Activated naive CD4-positive, alpha-beta T cell treated with anti-CD3 and anti-CD28 coated beads, Interleukin-2, amount 10 ng/mL, durations not matched to agents 7 days and 5 days (primary cell): ENCODE data around the gene ADGRE2.

ENCODE experiments used
- CTCF ChIA-PET: fragments of 350-600 bp; sonication (Branson Sonifier 250); formaldehyde crosslinking; loops from one replicate; lab custom pipeline; 2021; ENCODE audit warnings: antibody characterized with exemption; lab: Charles Lee
- DNase-seq: peaks from one replicate; pipeline ENCODE4 v3.0.0-alpha.2; 2020
- H3K27ac Mint-ChIP-seq: one replicate; pipeline ENCODE4 v1.8.0; 2021; ENCODE audit warnings: mild to moderate bottlenecking, moderate library complexity, mixed read lengths
- H3K27me3 Mint-ChIP-seq: one replicate; pipeline ENCODE4 v1.8.0; 2021; ENCODE audit warnings: mild to moderate bottlenecking, mixed read lengths
- H3K36me3 Mint-ChIP-seq: one replicate; pipeline ENCODE4 v1.8.0; 2021; ENCODE audit warnings: mixed read lengths
- H3K4me1 Mint-ChIP-seq: one replicate; pipeline ENCODE4 v1.8.0; 2021; ENCODE audit warnings: mixed read lengths
- H3K4me3 Mint-ChIP-seq: one replicate; pipeline ENCODE4 v1.8.0; 2021; ENCODE audit warnings: mild to moderate bottlenecking, moderate library complexity, mixed read lengths
- H3K9me3 Mint-ChIP-seq: one replicate; pipeline ENCODE4 v1.8.0; 2021; ENCODE audit warnings: mixed read lengths

Gene ADGRE2

DNA sequence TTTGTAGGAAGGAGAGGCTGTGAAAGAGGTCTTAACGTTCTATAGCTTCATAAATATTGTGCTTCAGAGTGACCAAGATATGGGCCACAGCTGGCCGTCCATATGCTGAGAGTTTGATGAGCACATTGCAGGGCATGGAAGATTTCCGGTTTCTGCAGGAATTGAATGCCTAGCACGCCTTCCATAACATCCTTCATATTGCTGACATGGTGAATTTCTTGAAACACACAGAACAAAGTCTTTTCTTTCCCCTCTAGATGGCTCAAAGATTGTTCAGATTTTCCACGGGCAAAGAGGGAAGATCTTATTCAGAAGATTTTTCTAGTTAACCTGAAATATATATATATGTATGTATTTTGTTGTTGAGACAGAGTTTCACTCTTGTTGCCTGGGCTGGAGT, 42.4 kb downstream of the ADGRE2 start:
- CTCF ChIA-PET: no interaction called here
- Mint-ChIP-seq H3K27ac (no peak overlapping the region), H3K36me3 (no peaks in the 10 kb centered on the region), H3K27me3 (peaks cover 4% of the 10 kb centered on the region), H3K9me3 (peaks cover 2% of the 10 kb centered on the region), H3K4me1 (no peaks in the 10 kb centered on the region), H3K4me3 (no peak overlapping the region)
- DNase-seq: no peak

DNA sequence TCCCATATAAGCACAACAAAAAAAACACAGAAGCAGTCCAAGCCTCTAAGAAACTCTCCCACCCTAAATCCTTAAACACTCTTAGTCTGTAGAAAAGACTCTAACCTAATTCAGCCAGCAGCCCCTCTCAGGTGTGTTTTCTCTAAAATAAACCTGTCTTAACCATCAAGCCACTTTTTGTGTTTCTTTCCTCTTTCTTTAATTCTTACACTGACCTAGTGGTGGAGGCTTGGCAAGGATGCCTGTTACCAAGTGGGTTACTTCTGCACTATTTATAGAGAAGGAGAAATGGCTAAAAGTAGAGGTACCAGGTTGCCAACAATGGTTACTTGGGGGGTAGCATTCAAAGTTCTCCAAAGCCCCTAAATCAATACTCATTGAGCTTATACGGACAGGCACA, 44.8 kb downstream of the ADGRE2 start:
- Mint-ChIP-seq H3K4me1 (no peaks in the 10 kb centered on the region), H3K4me3 (no peak overlapping the region), H3K9me3 (peaks cover 9% of the 10 kb centered on the region), H3K27me3 (peaks cover 8% of the 10 kb centered on the region), H3K36me3 (no peaks in the 10 kb centered on the region), H3K27ac (no peak overlapping the region)
- DNase-seq: no peak
- CTCF ChIA-PET: no interaction called here

DNA sequence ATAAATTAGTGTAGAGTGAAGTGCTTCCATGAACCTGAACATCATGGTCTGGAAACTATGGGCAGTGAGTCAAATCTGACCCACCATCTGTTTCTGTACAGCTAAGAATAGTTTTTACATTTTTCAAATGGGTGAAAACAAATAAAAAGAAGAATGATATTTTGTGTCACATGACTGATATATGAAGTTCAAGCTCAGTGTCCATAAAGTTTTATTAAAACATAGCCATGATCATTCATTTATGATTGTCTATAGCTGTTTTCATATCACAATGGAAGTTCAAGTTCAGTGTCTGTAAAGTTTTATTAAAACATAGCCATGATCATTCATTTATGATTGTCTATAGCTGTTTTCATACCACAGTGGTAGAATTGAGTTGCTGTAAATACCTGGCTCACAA, 45.9 kb downstream of the ADGRE2 start:
- Mint-ChIP-seq H3K9me3 (peaks cover 16% of the 10 kb centered on the region), H3K27me3 (peaks cover 8% of the 10 kb centered on the region), H3K27ac (no peak overlapping the region), H3K4me1 (no peaks in the 10 kb centered on the region), H3K36me3 (peaks cover 1% of the 10 kb centered on the region), H3K4me3 (no peak overlapping the region)
- no peak for DNase-seq
- CTCF ChIA-PET: no interaction called here

DNA sequence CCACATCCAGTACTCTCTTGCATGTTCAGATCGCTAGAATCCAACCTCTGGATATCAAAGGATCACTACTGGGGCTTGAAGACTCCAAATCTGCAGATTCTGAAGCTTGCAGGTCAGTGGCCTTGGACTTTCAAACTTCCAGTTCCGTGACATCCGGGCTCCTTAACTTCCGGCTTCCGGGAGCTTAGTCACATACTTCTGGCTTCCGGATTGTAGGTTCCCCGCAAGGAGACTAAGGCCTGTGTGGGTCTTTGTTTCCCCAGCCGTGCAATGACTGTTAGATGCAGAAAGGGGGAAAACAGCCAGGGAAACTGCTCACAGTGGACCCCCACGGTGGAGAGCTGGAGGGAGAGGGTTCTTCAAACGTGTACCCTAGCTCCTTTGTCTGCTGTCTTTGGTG, 47.2 kb downstream of the ADGRE2 start:
- peaks cover 8% of the 10 kb centered on the region for H3K27me3 Mint-ChIP-seq
- no peak overlapping the region for H3K4me3 Mint-ChIP-seq
- H3K36me3 Mint-ChIP-seq: peaks cover 1% of the 10 kb centered on the region
- no peak for DNase-seq
- no peaks in the 10 kb centered on the region for H3K4me1 Mint-ChIP-seq
- CTCF ChIA-PET: no interaction called here
- H3K27ac Mint-ChIP-seq: no peak overlapping the region
- peaks cover 26% of the 10 kb centered on the region for H3K9me3 Mint-ChIP-seq

DNA sequence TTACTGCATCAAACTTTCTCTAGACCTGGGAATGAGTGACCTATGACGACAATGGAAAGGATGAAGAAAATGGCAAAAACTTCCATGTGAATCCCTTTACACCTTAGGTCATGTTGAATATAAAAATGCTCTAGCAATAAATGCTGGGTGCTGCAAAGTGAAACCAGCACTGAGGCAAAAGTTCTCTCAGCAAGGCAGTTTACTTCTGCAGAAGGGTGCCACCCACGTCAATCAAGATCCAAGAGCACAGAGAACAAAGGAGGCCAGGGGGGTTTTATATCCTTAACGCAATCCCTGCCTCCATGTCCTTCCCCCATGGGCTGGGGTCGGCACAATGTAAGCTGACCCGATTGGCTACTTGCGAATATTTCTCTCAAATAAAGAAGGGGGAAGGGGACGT, 49.8 kb downstream of the ADGRE2 start:
- no peak for DNase-seq
- H3K36me3 Mint-ChIP-seq: peaks cover 1% of the 10 kb centered on the region
- peaks cover 8% of the 10 kb centered on the region for H3K27me3 Mint-ChIP-seq
- H3K4me3 Mint-ChIP-seq: no peak overlapping the region
- no peaks in the 10 kb centered on the region for H3K4me1 Mint-ChIP-seq
- peaks cover 41% of the 10 kb centered on the region for H3K9me3 Mint-ChIP-seq
- no peak overlapping the region for H3K27ac Mint-ChIP-seq
- CTCF ChIA-PET: no interaction called here

DNA sequence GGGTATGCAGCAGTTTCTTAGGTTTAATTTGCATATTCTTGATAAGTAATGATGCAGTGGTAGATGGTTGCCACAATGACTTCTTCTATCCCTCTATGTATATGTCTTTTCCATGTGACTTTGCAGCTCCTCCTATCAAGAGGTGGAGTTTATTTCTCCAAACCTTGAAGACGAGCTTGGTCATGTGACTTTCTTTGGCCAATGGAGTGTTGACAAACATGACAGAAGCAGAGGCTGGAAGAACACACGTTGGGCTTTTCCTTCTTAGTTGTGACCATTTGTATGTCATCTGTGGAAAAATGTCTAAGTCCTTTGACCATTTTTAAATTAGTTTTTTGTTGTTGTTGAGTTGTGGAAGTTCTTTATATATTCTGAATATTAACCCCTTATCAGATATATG, 56.2 kb downstream of the ADGRE2 start:
- no peak overlapping the region for H3K27ac Mint-ChIP-seq
- H3K9me3 Mint-ChIP-seq: peaks cover 74% of the 10 kb centered on the region
- H3K4me3 Mint-ChIP-seq: no peak overlapping the region
- H3K36me3 Mint-ChIP-seq: peaks cover 36% of the 10 kb centered on the region
- no peaks in the 10 kb centered on the region for H3K4me1 Mint-ChIP-seq
- DNase-seq: no peak
- H3K27me3 Mint-ChIP-seq: no peaks in the 10 kb centered on the region
- CTCF ChIA-PET: no interaction called here

DNA sequence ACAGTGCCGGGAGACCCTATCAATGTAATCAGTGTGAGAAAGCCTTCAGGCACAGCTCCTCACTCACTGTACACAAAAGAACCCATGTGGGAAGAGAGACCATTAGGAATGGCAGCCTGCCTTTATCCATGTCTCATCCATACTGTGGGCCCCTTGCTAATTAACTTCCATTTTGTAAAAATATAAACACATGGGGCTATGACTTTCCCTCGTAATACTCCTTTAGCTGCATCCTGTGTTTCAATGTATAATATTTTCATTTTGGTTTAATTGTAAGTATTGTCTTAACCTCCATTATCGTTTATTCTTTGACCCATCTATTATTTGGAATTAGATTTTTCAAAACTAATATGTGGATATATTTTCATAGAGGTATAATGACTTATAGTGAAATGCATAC, 59.2 kb downstream of the ADGRE2 start:
- H3K27me3 Mint-ChIP-seq: no peaks in the 10 kb centered on the region
- peaks cover 65% of the 10 kb centered on the region for H3K36me3 Mint-ChIP-seq
- H3K27ac Mint-ChIP-seq: no peak overlapping the region
- peaks cover 80% of the 10 kb centered on the region for H3K9me3 Mint-ChIP-seq
- CTCF ChIA-PET: no interaction called here
- DNase-seq: no peak
- no peak overlapping the region for H3K4me3 Mint-ChIP-seq
- H3K4me1 Mint-ChIP-seq: no peaks in the 10 kb centered on the region

DNA sequence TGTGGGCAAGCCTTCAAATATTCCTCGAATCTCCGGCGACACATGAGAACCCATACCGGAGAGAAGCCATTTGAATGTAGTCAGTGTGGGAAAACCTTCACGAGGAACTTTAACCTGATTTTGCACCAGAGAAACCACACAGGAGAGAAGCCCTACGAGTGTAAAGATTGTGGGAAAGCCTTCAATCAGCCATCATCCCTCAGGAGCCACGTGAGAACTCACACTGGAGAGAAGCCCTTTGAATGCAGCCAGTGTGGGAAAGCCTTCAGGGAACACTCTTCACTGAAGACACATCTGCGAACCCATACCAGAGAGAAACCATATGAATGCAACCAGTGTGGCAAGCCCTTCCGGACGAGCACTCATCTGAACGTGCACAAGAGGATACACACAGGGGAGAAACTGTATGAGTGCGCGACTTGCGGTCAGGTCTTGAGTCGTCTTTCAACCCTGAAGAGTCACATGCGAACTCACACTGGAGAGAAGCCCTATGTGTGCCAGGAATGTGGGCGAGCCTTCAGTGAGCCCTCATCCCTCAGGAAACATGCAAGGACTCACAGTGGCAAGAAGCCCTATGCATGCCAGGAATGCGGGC, 59.7 kb downstream of the ADGRE2 start:
- H3K36me3 Mint-ChIP-seq: peaks cover 70% of the 10 kb centered on the region
- H3K27me3 Mint-ChIP-seq: no peaks in the 10 kb centered on the region
- H3K4me3 Mint-ChIP-seq: no peak overlapping the region
- H3K27ac Mint-ChIP-seq: no peak overlapping the region
- no peaks in the 10 kb centered on the region for H3K4me1 Mint-ChIP-seq
- CTCF ChIA-PET: no interaction called here
- H3K9me3 Mint-ChIP-seq: peaks cover 79% of the 10 kb centered on the region
- no peak for DNase-seq

DNA sequence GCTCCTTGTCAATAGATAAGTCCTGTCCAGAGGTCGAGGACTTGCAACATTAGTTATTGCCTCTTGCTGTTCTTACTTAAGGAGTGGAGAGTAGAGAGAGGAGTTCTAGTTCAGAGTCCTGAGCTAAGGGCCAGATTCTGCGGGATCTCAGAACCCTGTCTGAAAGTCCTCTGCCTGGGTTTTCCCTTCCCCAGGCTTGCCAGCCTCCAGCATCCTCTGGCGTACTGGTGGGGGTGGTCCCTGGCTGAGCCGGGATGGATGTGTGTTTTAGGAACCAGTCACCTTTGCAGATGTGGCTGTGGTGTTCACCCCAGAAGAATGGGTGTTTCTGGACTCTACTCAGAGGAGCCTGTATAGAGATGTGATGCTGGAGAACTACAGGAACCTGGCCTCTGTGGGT, 62.5 kb downstream of the ADGRE2 start:
- Mint-ChIP-seq H3K4me3 (no peak overlapping the region), H3K27me3 (no peaks in the 10 kb centered on the region), H3K4me1 (no peaks in the 10 kb centered on the region), H3K36me3 (peaks cover 77% of the 10 kb centered on the region), H3K9me3 (peaks cover 75% of the 10 kb centered on the region), H3K27ac (no peak overlapping the region)
- DNase-seq: no peak
- CTCF ChIA-PET: no interaction called here

DNA sequence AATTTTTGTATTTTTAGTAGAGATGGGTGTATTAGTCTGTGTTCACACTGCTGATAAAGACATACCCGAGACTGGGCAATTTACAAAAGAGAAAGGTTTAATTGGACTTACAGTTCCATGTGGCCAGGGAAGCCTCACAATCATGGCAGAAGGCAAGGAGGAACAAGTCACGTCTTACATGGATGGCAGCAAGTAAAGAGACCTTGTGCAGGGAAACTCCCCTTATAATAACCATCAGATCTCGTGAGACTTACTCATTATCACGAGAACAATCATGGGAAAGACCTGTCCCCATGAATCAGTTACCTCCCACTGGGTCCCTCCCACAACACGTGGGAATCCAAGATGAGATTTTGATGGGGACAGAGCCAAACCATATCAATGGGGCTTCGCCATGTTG, 73.9 kb downstream of the ADGRE2 start:
- Mint-ChIP-seq H3K36me3 (peaks cover 73% of the 10 kb centered on the region), H3K4me3 (no peak overlapping the region), H3K9me3 (peaks cover 10% of the 10 kb centered on the region), H3K27me3 (no peaks in the 10 kb centered on the region), H3K27ac (no peak overlapping the region), H3K4me1 (no peaks in the 10 kb centered on the region)
- no peak for DNase-seq
- CTCF ChIA-PET: no interaction called here

DNA sequence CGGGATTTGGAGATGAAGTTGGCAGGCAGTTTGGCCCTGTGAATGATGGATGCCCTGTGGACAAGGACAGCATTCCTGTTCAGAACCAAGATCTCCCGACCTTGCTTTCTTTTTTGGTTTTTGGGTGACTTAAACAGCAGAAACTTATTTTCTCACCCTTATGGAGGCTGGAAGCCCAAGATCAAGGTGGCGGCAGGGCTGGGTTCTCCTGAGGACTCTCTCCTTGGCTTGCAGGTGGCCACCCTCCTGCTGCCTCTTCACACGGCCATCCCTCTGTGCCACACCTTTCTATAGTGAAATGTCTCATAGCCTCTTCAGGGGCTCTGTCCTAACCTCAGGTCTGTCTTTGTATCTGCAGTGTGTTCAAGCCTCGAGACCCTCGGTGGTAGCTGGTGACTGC, 74.5 kb downstream of the ADGRE2 start:
- DNase-seq: no peak
- CTCF ChIA-PET: no interaction called here
- peaks cover 72% of the 10 kb centered on the region for H3K36me3 Mint-ChIP-seq
- H3K4me3 Mint-ChIP-seq: no peak overlapping the region
- no peaks in the 10 kb centered on the region for H3K4me1 Mint-ChIP-seq
- no peaks in the 10 kb centered on the region for H3K27me3 Mint-ChIP-seq
- H3K9me3 Mint-ChIP-seq: peaks cover 7% of the 10 kb centered on the region
- H3K27ac Mint-ChIP-seq: no peak overlapping the region

DNA sequence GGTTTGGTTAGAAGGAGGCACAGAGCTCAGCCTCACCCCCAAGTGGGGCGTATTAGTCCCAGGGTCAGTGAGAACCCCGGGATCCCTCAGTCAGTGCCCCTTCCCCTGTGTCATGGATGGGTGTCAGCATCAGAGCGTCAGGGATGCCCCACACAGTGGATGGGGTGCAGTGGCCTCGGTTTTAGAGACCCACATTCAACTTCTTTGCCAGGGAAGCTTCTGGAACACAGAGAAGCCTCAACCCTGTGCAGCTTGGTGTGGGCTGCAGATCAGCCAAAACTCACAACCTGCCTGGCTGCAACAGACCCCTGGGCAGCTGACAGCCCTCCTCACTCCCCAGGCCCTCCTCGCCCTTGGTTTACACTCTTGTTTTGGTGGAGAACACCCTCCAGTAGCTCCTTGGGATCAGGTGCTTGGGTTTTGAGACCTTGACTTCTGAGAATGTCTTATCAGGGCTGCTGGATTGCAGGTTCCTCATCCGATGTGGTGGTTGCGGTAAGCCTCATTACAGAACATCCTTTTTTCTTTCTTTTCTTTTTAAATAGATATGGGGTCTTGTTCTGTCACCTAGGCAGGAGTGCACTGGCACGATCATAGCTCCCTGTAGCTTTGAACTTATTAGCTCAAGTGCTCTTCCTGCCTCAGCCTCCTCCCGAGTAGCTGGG, 77.5 kb downstream of the ADGRE2 start:
- H3K4me1 Mint-ChIP-seq: no peaks in the 10 kb centered on the region
- peaks cover 2% of the 10 kb centered on the region for H3K9me3 Mint-ChIP-seq
- H3K27ac Mint-ChIP-seq: no peak overlapping the region
- CTCF ChIA-PET: no interaction called here
- no peaks in the 10 kb centered on the region for H3K27me3 Mint-ChIP-seq
- H3K4me3 Mint-ChIP-seq: no peak overlapping the region
- H3K36me3 Mint-ChIP-seq: peaks cover 64% of the 10 kb centered on the region
- no peak for DNase-seq

DNA sequence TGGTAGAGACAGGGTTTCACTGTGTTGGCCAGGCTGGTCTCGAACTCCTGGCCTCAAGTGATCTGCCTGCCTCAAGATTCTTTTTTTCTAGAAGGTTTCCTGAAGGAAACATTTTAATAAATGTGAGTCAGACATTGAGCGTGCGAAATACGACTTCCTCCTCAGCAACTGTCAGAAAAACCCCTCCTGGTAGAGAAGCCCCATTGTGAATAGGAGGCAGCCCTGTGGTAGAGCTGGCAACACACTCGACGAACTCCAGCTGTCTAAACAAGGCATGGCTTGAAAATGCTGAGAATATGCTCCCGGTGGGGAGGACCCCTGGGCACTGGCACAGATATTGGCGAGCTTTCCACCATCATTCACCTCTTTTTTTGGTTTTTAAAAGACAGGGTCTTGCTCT, 78.7 kb downstream of the ADGRE2 start:
- Mint-ChIP-seq H3K27me3 (no peaks in the 10 kb centered on the region), H3K27ac (no peak overlapping the region), H3K4me1 (no peaks in the 10 kb centered on the region), H3K4me3 (no peak overlapping the region), H3K36me3 (peaks cover 57% of the 10 kb centered on the region), H3K9me3 (peaks cover 2% of the 10 kb centered on the region)
- CTCF ChIA-PET: interaction anchor here (0.6 kb wide), 1 partner anchor 76 kb away, joined by 3 read pairs; no protein-coding TSS in a partner anchor
- DNase-seq: no peak

DNA sequence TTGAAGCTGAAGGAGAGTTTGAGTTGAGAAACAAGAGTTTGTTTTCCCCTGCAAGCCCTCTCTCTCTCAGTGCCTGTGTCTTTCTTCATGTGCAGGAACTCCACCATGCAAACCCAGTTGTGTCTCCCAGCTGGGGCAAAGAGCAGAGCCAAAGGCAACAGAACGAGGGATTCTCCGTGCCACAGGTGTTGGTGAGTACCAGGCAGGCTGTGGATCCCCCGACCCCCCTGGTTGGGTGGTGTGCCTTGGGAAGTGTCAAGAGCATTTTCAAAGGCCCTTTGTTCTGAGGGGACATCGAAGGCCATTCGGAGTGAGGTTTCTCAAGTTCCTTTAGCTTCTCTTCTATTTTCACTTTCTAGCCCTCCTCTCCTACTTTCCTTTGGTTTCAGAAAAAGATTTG, 82.9 kb downstream of the ADGRE2 start:
- H3K27ac Mint-ChIP-seq: no peak overlapping the region
- no peaks in the 10 kb centered on the region for H3K27me3 Mint-ChIP-seq
- no peaks in the 10 kb centered on the region for H3K9me3 Mint-ChIP-seq
- no peak overlapping the region for H3K4me3 Mint-ChIP-seq
- peaks cover 11% of the 10 kb centered on the region for H3K4me1 Mint-ChIP-seq
- peaks cover 27% of the 10 kb centered on the region for H3K36me3 Mint-ChIP-seq
- CTCF ChIA-PET: interaction anchor here (0.8 to 1.0 kb wide), 2 partner anchors 9 to 139 kb away, joined by 3 read pairs; no protein-coding TSS in a partner anchor
- DNase-seq: no peak

DNA sequence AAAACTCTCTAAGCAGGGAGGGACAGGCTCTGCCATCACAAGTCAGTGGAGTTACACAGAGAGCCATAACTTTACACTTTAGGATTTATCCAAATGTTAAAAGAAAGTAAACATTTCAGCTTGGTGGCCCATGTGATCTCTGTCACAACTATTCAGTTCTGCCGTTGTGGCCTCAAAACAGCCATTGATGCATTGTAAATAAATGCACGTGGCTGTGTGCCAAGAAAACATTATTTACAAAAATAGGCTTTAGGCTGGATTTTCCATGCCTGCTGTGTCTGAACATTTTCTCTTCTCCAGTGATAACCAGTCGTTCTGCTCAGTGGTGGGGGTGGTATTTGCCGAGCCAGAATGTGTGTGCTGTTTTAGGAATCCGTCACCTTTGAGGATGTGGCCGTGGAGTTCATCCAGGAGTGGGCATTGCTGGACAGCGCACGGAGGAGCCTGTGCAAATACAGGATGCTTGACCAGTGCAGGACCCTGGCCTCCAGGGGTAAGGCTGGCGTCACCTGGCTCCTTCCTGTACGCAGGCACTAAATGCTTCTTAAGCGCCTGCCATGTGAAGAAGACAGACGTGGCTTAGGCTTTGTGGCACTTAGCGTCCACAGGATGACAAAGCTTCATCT, 83.6 kb downstream of the ADGRE2 start:
- Mint-ChIP-seq H3K27me3 (no peaks in the 10 kb centered on the region), H3K4me1 (peaks cover 15% of the 10 kb centered on the region), H3K27ac (no peak overlapping the region), H3K9me3 (no peaks in the 10 kb centered on the region), H3K4me3 (no peak overlapping the region), H3K36me3 (peaks cover 21% of the 10 kb centered on the region)
- DNase-seq: no peak
- CTCF ChIA-PET: interaction anchor here (0.8 to 1.0 kb wide), 2 partner anchors 8 to 138 kb away, joined by 3 read pairs; no protein-coding TSS in a partner anchor
